Smooth muscle cell of the brain vasculature (primary cell): ENCODE measurements around the gene SHISA7.

Experiments used
- DNase-seq: peaks from one replicate; pipeline ENCODE4 v3.0.0-alpha.2; 2012; ENCODE audit warnings: low read depth, low spot score

SHISA7 gene

GRCh38 chr19:55443045-55443823, at the start of gene SHISA7:
SHISA7 (minus strand) TSS chr19:55443300; CDS start chr19:55442863, 437 bp downstream.
- no peak for DNase-seq

GRCh38 chr19:55492362-55492944, 49.4 kb upstream of the SHISA7 start:
- DNase-seq: no peak

GRCh38 chr19:55491546-55492360, 48.7 kb upstream of the SHISA7 start:
- no peak for DNase-seq

- DNase-seq: no peak
These were observed 47.7 kb upstream of the SHISA7 start for GRCh38 chr19:55490478-55491432.

- no peak for DNase-seq
These were observed 46.8 kb upstream of the SHISA7 start for GRCh38 chr19:55489711-55490477.

GRCh38 chr19:55488986-55489710, 46.0 kb upstream of the SHISA7 start:
- DNase-seq: no peak

- no peak for DNase-seq
These were observed 45.0 kb upstream of the SHISA7 start, which contains the start of gene SSC5D for GRCh38 chr19:55487924-55488687. SSC5D (plus strand) TSS chr19:55488436; CDS start chr19:55488590, 154 bp downstream.

- no peak for DNase-seq
These were observed 44.1 kb upstream of the SHISA7 start for GRCh38 chr19:55486971-55487923.

GRCh38 chr19:55486043-55486970, 43.2 kb upstream of the SHISA7 start:
- DNase-seq: no peak

- DNase-seq: no peak
These were observed 42.4 kb upstream of the SHISA7 start for GRCh38 chr19:55485439-55486011.

GRCh38 chr19:55484593-55485438, 41.7 kb upstream of the SHISA7 start, which contains the start of gene NAT14:
NAT14 (plus strand) TSS chr19:55485188; CDS start chr19:55485709, 521 bp downstream.
- DNase-seq: no peak

GRCh38 chr19:55483706-55484592, 40.8 kb upstream of the SHISA7 start:
- DNase-seq: no peak

GRCh38 chr19:55482967-55483705, 40.0 kb upstream of the SHISA7 start:
- no peak for DNase-seq
